ENCODE data around the gene SCAF8.
A peak's percentile ranks its signal among the peaks of the same experiment; 100 is the strongest.

SCAF8 gene

GRCh38 chr6:154733626-154734382 is 588 bp downstream of the SCAF8 start (continued):
- TF ChIP-seq, protein P1, sequence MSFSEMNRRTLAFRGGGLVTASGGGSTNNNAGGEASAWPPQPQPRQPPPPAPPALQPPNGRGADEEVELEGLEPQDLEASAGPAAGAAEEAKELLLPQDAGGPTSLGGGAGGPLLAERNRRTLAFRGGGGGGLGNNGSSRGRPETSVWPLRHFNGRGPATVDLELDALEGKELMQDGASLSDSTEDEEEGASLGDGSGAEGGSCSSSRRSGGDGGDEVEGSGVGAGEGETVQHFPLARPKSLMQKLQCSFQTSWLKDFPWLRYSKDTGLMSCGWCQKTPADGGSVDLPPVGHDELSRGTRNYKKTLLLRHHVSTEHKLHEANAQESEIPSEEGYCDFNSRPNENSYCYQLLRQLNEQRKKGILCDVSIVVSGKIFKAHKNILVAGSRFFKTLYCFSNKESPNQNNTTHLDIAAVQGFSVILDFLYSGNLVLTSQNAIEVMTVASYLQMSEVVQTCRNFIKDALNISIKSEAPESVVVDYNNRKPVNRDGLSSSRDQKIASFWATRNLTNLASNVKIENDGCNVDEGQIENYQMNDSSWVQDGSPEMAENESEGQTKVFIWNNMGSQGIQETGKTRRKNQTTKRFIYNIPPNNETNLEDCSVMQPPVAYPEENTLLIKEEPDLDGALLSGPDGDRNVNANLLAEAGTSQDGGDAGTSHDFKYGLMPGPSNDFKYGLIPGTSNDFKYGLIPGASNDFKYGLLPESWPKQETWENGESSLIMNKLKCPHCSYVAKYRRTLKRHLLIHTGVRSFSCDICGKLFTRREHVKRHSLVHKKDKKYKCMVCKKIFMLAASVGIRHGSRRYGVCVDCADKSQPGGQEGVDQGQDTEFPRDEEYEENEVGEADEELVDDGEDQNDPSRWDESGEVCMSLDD (tag by site-specific recombination; IDR thresholded peaks at IDR 0.05) = peak; percentile 39; the same call in 1 of the 2 replicates
- TF ChIP-seq ZNF394 (tag by site-specific recombination; IDR thresholded peaks at IDR 0.05; ENCODE audit: borderline replicate concordance) (peak; percentile 37; the same call in 1 of the 2 replicates), ZNF510 (tag by site-specific recombination; IDR thresholded peaks at IDR 0.05; ENCODE audit: insufficient replicate concordance) (no peak), ZNF48 (tag by site-specific recombination; IDR thresholded peaks at IDR 0.05) (no peak), ZNF335 (tag by site-specific recombination; conservative IDR thresholded peaks at IDR 0.05) (peak; percentile 88), PRDM4 (tag by site-specific recombination; IDR thresholded peaks at IDR 0.05) (peak; percentile 12; the same call in 1 of the 2 replicates), ZNF76 (tag by site-specific recombination; IDR thresholded peaks at IDR 0.05; ENCODE audit: borderline replicate concordance, low read depth) (peak; percentile 22; the same call in 1 of the 2 replicates), ATF2 (tag by site-specific recombination; IDR thresholded peaks at IDR 0.05; ENCODE audit: low read depth) (no peak), ZNF121 (tag by site-specific recombination; IDR thresholded peaks at IDR 0.05) (no peak), ZNF529 (tag by site-specific recombination; IDR thresholded peaks at IDR 0.05; ENCODE audit: insufficient replicate concordance) (no peak), ZNF311 (tag by site-specific recombination; IDR thresholded peaks at IDR 0.05; ENCODE audit: borderline replicate concordance) (no peak), EGR2 (tag by site-specific recombination; IDR thresholded peaks at IDR 0.05; ENCODE audit: low read depth) (peak; percentile 65), ZSCAN30 (tag by site-specific recombination; IDR thresholded peaks at IDR 0.05) (no peak), ZNF791 (tag by site-specific recombination; IDR thresholded peaks at IDR 0.05) (no peak), GLIS1 (tag by site-specific recombination; IDR thresholded peaks at IDR 0.05) (peak; percentile 22; the same call in 1 of the 2 replicates), ZNF146 (tag by site-specific recombination; IDR thresholded peaks at IDR 0.05) (0 out of 2 replicates have a peak, but pooled peaks have one; percentile 3), ZFP41 (tag by site-specific recombination; IDR thresholded peaks at IDR 0.05; ENCODE audit: borderline replicate concordance) (no peak), PBX3 (CRISPR knock-in tag; IDR thresholded peaks at IDR 0.05) (no peak), ZNF157 (tag by site-specific recombination; IDR thresholded peaks at IDR 0.05) (no peak), ZNF184 (tag by site-specific recombination; IDR thresholded peaks at IDR 0.05) (no peak), ZNF785 (tag by site-specific recombination; IDR thresholded peaks at IDR 0.05) (no peak), ZNF391 (tag by site-specific recombination; IDR thresholded peaks at IDR 0.05; ENCODE audit: borderline replicate concordance, low read depth) (no peak; the same call in 1 of the 2 replicates), KLF7 (tag by site-specific recombination; IDR thresholded peaks at IDR 0.05; ENCODE audit: borderline replicate concordance) (no peak; the same call in 1 of the 2 replicates)
- TF ChIP-seq, protein P2, sequence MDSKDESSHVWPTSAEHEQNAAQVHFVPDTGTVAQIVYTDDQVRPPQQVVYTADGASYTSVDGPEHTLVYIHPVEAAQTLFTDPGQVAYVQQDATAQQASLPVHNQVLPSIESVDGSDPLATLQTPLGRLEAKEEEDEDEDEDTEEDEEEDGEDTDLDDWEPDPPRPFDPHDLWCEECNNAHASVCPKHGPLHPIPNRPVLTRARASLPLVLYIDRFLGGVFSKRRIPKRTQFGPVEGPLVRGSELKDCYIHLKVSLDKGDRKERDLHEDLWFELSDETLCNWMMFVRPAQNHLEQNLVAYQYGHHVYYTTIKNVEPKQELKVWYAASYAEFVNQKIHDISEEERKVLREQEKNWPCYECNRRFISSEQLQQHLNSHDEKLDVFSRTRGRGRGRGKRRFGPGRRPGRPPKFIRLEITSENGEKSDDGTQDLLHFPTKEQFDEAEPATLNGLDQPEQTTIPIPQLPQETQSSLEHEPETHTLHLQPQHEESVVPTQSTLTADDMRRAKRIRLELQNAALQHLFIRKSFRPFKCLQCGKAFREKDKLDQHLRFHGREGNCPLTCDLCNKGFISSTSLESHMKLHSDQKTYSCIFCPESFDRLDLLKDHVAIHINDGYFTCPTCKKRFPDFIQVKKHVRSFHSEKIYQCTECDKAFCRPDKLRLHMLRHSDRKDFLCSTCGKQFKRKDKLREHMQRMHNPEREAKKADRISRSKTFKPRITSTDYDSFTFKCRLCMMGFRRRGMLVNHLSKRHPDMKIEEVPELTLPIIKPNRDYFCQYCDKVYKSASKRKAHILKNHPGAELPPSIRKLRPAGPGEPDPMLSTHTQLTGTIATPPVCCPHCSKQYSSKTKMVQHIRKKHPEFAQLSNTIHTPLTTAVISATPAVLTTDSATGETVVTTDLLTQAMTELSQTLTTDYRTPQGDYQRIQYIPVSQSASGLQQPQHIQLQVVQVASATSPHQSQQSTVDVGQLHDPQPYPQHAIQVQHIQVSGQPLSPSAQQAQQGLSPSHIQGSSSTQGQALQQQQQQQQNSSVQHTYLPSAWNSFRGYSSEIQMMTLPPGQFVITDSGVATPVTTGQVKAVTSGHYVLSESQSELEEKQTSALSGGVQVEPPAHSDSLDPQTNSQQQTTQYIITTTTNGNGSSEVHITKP (tag by site-specific recombination; IDR thresholded peaks at IDR 0.05) = no peak
- TF ChIP-seq, protein P3, sequence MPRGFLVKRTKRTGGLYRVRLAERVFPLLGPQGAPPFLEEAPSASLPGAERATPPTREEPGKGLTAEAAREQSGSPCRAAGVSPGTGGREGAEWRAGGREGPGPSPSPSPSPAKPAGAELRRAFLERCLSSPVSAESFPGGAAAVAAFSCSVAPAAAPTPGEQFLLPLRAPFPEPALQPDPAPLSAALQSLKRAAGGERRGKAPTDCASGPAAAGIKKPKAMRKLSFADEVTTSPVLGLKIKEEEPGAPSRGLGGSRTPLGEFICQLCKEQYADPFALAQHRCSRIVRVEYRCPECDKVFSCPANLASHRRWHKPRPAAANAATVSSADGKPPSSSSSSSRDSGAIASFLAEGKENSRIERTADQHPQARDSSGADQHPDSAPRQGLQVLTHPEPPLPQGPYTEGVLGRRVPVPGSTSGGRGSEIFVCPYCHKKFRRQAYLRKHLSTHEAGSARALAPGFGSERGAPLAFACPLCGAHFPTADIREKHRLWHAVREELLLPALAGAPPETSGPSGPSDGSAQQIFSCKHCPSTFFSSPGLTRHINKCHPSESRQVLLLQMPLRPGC (tag by site-specific recombination; IDR thresholded peaks at IDR 0.05) = no peak

All from HEK293 (cell line).